HG03432 (cell line): ENCODE data around the gene EGFR.

ENCODE experiments used
- ATAC-seq: cut with Tn5 transposase; IDR thresholded peaks from one replicate; pipeline ENCODE4 v1.9.1; 2021; ENCODE audit warnings: mild to moderate bottlenecking, moderate library complexity; ENCODE audit not compliant: unreplicated experiment

The EGFR gene

DNA sequence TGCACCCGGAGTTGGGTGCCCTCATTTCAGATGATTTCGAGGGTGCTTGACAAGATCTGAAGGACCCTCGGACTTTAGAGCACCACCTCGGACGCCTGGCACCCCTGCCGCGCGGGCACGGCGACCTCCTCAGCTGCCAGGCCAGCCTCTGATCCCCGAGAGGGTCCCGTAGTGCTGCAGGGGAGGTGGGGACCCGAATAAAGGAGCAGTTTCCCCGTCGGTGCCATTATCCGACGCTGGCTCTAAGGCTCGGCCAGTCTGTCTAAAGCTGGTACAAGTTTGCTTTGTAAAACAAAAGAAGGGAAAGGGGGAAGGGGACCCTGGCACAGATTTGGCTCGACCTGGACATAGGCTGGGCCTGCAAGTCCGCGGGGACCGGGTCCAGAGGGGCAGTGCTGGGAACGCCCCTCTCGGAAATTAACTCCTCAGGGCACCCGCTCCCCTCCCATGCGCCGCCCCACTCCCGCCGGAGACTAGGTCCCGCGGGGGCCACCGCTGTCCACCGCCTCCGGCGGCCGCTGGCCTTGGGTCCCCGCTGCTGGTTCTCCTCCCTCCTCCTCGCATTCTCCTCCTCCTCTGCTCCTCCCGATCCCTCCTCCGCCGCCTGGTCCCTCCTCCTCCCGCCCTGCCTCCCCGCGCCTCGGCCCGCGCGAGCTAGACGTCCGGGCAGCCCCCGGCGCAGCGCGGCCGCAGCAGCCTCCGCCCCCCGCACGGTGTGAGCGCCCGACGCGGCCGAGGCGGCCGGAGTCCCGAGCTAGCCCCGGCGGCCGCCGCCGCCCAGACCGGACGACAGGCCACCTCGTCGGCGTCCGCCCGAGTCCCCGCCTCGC, at the start of gene EGFR:
Gene EGFR, plus strand, starts transcription at position 657 of the 830 bp plus-strand sequence. CDS start 261 bp downstream, outside the sequence.
- ATAC-seq, result peak; percentile 50

DNA sequence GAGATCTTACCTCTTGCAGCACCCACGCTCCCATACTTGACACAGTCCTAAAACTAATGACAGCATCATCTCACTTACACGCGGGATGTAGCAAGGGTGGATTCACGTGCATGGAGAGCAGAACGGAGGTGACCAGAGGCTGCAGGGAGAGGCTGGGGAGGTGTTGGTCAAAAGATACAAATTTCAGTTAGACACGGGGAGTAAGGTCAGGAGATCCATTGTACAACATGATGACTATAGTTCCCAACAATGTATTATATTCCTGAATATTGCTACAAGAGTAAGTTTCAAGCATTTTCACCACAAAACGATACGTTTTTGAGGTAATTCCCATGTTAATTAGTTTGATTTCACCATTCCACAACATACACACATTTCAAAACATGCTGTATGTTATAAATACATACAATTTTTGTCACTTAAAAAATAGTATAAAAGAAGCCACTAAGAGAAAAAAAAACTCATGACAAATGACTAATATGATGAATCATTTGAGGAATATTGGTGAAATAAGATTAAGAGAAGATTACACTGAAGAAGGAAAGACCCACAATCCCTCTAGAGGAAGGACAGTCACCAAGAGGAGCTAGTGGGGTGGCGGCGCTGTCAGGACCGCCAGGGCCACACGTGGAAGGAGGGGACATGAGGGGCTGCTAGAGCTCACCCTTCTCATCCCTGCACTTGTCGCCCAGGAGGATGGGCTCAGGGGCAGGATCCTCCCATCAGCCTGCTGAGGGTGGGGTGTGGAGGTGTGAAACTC, 49.4 kb upstream of the EGFR start:
- ATAC-seq, result no peak

DNA sequence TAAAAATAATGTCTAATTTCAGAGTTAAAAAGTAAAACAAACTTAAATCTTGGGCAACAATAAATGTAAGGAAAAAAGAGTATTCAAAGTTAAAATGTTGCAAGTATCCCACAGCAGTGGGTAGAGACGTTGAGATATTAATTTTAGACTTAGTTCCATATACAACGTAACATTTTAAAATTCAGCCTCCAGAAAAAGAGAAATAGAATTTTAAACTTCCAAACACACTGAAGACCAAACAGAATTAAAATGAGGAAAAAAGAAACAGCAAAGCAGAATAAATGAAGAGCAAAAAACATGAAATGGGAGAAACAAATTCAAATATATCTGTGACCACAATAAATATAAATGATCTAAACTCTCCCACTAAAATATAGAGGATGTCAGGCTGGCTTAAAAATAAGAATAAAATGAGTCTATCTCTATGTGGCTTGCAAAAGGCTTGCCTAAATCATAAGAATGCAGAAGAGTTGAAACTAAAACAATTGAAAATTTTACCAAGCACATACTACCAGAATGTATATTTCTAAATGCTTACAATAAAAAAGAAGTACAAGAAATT, 46.0 kb upstream of the EGFR start:
- ATAC-seq, result no peak

DNA sequence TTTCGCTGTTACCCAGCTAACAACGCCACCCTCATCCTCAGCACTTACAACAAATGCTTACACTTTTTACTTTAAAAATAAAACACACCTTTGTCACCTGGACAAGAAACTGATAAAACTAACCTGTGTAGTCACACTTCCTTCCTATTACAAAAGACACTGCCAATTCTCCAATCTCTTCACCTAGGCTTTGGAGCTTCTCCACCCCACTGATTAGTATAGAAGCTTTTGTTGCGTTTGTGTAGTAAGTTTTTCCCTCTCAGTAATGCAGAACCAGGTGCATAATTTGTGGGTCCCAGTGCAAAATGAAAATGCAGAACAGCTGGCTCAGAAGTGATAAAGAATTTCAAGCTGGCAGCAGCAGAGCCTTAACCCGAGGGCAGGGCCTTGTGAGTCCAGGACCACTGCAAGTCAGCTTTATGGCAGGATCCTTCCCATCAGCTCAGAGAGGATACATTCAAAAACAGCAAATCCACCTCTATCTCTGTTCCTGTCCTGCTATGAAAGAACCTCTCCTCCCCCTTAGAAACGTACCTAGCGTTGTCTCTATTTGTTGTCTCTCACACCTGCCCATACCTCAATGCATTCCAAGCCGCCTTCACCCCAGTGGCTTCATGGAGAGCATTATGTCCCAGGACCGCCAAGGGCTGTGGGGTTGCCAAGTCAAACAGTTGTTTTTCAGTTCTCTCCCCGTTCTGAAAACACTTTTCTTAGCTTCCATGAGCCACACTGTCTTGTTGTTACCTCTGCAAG, 40.3 kb upstream of the EGFR start:
- no peak for ATAC-seq

DNA sequence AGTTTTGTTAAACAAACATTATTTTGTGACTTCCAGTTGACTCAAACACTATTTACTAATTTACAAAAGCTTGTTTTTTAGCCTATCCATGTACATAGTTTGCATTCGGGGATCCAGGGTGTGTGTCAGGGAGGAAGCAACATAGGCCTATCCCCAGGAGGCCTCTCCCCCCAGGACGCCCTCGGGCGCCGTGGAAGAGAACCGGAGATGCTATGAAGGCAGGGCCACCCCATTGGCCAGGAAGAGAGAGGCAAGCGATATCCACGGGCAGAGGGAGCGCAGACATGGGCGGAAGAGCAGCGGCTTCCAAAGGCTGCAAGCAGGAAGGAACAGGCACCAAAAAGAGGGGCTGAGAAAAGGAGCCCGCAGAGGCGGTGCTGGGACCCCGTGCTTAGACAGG, 38.3 kb upstream of the EGFR start:
- no peak for ATAC-seq

DNA sequence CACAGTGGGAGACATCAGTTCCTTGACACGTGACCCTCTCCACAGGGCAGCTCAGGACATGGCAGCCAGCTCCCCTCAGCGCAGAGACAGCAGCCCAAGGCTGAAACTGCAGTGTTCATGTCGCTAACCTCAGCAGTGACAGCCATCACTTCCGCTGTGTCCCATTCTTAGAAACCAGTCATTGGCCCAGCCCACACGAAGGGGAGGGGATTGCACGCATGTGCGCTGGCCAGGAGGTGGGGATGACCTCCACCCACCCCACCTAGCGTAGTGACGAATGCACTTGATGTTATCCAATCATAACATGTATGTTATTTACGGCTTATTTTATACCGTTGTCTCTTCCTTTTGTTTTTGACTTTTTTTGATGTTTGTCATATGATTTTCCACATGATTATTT, 36.9 kb upstream of the EGFR start:
- no peak for ATAC-seq

DNA sequence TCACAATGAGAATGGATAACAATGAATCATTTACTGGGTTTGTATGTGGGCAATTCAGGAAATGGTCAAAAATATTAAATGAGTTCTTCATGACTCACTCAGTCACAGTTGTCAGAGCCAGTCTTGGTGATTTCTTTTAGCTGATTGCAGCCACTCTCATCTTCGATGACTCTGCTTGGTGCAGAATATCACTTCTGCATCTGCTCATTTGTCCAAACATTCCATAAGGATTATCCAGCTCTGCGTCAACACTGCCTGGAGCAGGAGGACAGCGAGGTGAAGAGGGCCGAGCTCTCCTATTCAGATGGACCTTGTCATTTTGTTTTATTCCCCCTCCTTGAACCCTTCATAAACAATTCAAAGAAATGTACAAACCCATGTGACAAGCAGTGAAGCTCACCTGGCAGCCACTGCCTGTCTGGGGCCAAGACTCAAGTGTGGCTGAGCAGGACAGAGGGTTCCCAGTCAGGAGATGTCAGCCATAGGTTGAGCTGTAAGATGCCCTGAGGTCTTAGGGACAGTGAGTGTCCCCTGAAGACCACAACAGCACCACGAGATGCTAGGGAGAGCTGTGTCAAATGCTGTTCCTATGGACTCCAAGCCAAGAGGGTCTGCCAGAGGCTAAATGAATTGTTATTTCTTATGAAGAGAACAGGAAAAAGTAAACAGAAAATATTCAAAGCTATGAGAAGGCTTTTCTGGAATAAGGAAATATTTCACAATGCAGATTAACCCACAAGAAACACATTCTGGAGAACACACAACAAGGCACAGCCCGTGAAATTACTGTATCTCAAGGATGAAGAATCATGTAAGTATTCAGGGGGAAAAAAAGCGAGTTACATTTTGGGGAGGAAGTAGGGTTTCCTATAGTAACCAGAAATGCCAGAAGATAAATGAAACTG, 33.1 kb upstream of the EGFR start:
- no peak for ATAC-seq

- no peak for ATAC-seq
Observed at GRCh38 chr7:54986716-54987115, 32.1 kb upstream of the EGFR start.

GRCh38 chr7:54987772-54988171, 31.0 kb upstream of the EGFR start:
- no peak for ATAC-seq

- ATAC-seq, result no peak
Observed at GRCh38 chr7:54988516-54988915, 30.3 kb upstream of the EGFR start.

DNA sequence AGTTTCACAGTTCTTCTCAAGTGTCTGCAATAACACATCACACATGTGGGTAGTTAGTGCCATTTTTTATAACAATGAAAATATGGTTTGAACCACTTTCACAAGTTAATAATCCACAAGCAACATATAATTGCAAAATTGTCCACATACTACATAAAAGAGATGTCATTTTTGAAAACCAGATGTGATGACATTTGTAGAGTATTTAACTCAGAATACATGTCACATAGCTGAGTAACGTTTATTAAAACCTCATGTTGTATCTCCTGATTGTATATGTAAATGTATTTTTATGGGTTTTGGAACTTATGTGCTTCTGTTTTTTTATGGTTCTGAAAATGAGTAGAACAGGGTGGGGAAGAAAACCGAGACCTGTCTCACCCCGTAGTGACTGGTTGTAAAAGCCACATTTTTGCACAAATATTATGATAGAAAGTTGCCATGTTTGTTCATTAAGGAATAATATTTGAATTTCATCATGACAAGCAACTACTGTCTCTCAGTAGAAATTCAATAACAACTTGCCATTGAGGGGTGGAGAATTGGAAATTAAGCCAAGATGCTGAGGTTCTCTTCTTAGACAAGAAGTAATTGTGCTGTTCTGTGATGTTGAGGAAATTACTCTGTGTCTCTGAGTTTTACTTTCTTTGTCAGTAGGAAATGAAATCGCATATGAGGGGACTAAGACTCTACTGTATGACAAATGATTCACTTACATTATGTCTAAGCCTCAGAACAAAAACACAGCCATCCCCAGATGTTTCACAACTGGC, 29.2 kb upstream of the EGFR start:
- ATAC-seq, result no peak

GRCh38 chr7:54991341-54991740, 27.5 kb upstream of the EGFR start:
- ATAC-seq, result no peak

DNA sequence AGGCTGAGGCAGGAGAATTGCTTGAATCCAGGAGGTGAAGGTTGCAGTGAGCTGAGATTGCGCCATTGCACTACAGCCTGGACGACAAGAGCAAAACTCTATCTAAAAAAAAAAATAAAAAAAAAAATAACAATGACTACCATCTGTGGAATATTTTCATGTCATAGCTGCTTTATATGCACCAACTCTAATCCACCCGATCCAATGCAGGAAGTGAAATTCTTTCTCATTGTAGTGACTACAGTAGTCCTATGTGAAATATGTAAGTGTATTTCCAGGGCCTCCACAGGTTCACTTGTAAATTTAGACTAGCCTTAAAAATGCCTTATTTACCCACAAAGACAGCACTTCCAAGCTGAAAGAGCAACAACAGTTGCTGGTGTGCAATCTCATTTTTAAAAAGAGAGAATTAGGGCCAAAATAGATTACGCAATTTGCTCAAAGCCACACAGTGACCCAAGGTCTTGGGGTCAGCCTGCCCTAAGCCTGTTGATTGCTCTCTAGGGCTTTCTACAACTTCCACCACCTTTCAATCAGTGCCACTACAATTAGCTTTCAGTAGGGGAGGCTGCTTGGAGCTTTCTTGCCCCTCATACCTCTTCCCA, 25.8 kb upstream of the EGFR start:
- ATAC-seq, result no peak

- no peak for ATAC-seq
Observed at GRCh38 chr7:54995166-54995565, 23.7 kb upstream of the EGFR start.

DNA sequence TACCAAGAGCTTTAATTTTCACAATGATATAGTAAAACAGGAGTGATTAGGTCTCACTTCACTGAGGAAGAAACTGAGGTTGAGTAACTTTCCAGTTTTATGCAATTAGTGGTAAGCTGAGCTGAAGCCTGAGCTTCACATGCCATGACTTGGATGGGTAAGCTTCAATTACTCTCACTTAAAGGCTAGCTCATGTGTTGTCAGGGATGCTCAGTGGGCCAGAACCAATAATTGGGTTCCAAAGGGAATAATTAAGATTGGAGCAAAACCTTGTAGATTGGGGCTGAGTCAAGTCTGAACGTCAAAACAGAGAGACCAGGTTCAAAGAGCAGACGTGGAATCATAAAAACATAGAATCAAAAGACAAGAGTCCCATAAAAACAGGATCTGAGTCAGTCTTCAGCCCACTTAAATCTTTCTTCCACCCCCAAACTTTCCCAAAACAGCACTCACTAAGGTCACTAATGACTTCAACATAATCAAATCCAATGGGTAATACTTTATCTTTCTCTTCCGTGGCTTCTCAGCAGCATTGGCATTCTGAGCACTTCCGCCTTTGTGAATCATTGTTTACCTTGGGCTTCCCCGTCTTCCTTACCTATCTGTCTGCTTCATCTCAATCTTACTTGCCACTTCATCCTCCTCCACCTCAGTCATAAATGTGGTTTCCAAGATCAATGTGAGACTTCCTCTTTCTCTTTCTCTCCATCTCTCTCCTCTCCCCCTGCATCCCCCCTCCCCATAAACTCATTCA, 23.0 kb upstream of the EGFR start:
- ATAC-seq, result peak; percentile 95

DNA sequence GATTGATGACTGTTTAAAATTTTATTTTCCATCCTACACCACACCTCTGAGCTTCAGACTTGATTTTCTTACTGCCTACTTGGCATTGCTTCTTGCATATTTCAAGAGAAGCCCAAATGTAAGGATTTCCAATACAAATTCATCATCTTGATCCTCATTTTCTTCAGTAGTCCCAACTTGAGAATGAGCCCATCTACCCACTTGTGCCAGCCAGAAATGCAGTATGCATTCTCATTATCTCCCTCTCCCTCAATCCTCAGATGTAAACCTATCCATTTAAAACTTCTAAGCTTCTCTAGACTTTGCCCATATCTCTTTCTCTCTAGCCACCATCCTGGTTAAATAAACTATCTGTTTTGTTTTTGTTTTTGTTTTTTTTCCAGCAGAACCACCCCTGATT, 22.4 kb upstream of the EGFR start:
- no peak for ATAC-seq

DNA sequence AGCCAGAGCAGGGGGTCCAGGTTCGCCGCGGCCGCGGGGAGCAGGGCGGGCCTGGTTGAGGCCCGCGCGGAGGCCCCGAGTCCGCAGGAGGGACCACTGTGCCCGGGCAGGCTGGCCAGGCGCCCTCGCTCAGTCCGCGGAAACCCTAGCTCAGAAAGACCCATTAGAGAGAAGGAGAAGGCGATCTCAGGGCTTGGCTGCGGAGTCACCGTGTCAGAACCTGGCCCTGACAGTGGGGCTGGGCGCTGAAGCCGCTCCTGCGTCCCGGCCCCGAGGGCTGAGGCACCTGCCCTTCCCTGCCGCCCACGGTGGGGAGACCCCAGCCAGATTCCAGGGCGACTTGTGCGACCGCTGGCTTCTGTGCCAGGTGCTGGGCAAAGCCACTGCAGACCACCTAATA, 14.2 kb upstream of the EGFR start:
- ATAC-seq, result no peak

DNA sequence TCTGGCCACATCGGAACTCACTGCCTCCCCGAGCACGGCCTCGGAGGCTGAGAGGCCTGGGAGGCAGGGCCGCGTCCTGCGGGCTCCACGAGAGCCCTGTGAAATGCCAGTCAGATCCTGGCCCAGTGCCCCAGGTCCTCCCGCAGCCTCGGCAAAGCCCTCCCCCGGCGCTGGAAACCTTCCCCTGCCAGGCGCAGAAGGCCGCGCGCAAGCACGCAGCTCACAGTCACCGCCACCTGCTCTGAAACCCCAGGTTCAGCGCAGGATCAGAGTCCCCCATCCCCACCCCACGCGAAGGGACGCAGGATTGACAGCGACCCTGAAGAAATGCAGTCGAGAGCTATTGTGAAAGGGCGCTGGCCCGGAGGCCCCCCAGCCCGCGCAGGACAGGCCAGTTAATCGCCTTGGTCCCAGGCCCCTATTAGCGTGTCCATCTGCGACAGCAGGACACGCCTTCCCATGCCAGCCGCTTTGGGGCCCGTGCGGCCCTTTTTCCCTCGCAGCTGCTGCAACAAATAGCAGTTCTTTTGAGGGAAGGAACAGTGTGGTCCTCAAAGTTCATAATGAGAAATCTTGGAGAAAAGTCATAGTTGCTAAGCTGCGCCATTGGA, 13.5 kb upstream of the EGFR start:
- no peak for ATAC-seq
